ENCODE results near the gene EPO. TPM values are rescaled to one million over a fixed set of nuclear protein-coding genes. Genes with fewer than 3 reads are reported as not detected.
"Not testable (repeated sequence)": the region's sequence is repeated elsewhere in the genome, so short reads cannot be mapped to it uniquely, and the experiment has no call there.

Gene EPO
- total RNA-seq, 1 donor from 2014 or later = not detected

DNA sequence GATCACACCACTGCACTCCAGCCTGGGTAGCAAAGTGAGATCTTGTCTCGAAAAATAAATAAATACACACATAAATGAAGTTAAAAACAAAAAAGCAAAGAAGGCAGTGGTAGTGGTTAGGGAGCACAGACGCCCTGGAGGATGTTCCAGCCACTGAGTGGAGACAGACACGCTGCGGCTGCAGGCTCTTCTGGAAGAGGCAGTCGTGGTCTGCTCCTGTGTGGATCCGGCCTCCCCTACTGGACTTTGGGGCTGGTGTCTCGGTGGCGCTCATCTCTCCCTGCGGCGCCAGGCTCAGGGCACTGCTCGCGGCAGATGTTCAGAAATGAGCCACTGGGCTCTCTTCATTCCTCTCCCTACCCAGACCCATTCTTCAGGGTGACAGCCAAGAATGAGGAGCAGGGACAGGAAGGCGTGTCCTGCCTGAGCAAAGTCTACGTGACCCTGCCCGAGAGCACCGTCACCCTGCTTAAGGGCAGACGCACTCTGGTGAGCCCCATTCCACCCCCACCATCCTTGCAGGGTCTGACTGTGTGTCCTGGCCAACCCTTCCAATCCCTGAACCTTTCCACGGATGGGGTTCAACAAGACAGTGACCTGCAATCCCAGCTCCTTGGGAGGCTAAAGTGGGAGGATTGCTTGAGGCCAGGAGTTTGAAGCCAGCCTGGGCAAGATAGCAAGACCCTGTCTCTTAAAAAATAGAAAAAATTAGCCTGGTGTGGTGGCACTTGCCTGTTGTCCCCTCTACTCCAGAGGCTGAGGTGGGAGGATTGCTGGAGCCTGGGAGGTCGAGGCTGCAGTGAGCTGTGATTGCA is 39.3 kb downstream of the EPO start:
- TF ChIP-seq CTCF (IDR thresholded peaks at IDR 0.05) = no peak
- no peak for DNase-seq (ENCODE audit: extremely low spot score, unreplicated experiment)
- peaks cover 2% of the 10 kb centered on the region for H3K4me1 Mint-ChIP-seq (ENCODE audit: unreplicated experiment)
- H3K4me3 Mint-ChIP-seq (ENCODE audit: unreplicated experiment) = no peak overlapping the region
- H3K27me3 Mint-ChIP-seq (ENCODE audit: unreplicated experiment) = peaks cover 8% of the 10 kb centered on the region
- H3K36me3 Mint-ChIP-seq (ENCODE audit: unreplicated experiment) = no peaks in the 10 kb centered on the region
- H3K27ac Mint-ChIP-seq (ENCODE audit: unreplicated experiment) = no peak overlapping the region
- H3K9me3 Mint-ChIP-seq (ENCODE audit: unreplicated experiment) = no peaks in the 10 kb centered on the region

GRCh38 chr7:100762841-100763240 is 42.6 kb downstream of the EPO start:
- H3K27ac Mint-ChIP-seq (ENCODE audit: unreplicated experiment); H3K9me3 Mint-ChIP-seq (ENCODE audit: unreplicated experiment); H3K4me1 Mint-ChIP-seq (ENCODE audit: unreplicated experiment); H3K27me3 Mint-ChIP-seq (ENCODE audit: unreplicated experiment); H3K36me3 Mint-ChIP-seq (ENCODE audit: unreplicated experiment); DNase-seq (ENCODE audit: extremely low spot score, unreplicated experiment); H3K4me3 Mint-ChIP-seq (ENCODE audit: unreplicated experiment): not testable (repeated sequence)

DNA sequence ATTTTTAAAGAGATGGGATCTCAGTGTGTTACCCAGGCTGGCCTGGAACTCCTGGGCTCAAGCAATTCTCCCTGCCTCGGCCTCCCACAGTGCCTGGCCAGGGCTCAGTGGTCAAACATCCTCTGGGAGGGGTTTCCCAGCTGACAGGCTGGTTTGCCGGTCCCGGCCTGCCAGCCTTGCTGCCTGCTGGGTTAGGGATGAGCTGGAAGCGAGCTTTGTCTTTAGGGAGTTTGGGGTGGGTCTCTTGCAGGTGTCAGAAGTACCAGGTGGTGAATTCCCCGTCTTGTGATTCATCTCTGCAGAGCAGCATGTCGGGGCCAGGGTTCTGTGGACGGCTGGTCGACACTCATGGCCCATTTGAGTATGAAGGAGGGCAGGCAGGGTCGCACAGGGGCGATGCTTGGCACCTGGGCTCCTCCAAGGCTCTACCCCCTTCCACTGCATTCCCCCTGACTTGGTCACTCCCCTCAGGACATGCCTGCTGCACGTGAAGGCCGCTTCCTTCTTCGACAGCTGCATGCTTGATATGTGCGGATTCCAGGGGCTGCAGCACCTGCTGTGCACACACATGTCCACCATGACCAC is 43.4 kb downstream of the EPO start:
- no peak overlapping the region for H3K4me3 Mint-ChIP-seq (ENCODE audit: unreplicated experiment)
- peaks cover 2% of the 10 kb centered on the region for H3K4me1 Mint-ChIP-seq (ENCODE audit: unreplicated experiment)
- H3K9me3 Mint-ChIP-seq (ENCODE audit: unreplicated experiment) = no peaks in the 10 kb centered on the region
- no peak overlapping the region for H3K27ac Mint-ChIP-seq (ENCODE audit: unreplicated experiment)
- H3K36me3 Mint-ChIP-seq (ENCODE audit: unreplicated experiment) = no peaks in the 10 kb centered on the region
- TF ChIP-seq CTCF (IDR thresholded peaks at IDR 0.05) = no peak
- peaks cover 11% of the 10 kb centered on the region for H3K27me3 Mint-ChIP-seq (ENCODE audit: unreplicated experiment)
- no peak for DNase-seq (ENCODE audit: extremely low spot score, unreplicated experiment)

DNA sequence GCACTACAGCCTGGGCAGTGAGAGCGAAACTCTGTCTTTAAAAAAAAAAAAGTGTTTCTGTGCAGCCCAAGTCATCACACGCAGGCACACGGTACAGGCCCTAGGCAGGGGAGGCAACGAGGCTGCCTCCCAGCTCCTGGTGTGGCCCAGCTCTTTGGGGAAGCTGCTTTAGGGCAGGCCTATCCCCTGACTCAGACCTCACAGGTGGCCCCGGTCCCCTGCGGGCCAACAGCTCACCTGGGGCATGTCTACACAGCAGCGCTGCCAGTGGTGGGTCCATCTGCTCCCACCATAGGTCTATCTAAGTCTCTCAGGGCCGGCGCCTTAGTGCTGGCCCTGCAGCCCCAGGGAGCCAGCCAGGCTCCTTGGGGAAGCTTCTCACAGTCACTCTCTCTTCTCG is 44.6 kb downstream of the EPO start:
- Mint-ChIP-seq H3K27me3 (ENCODE audit: unreplicated experiment) (peaks cover 21% of the 10 kb centered on the region), H3K4me3 (ENCODE audit: unreplicated experiment) (no peak overlapping the region), H3K9me3 (ENCODE audit: unreplicated experiment) (no peaks in the 10 kb centered on the region), H3K27ac (ENCODE audit: unreplicated experiment) (no peak overlapping the region), H3K36me3 (ENCODE audit: unreplicated experiment) (no peaks in the 10 kb centered on the region), H3K4me1 (ENCODE audit: unreplicated experiment) (peaks cover 2% of the 10 kb centered on the region)
- TF ChIP-seq CTCF (IDR thresholded peaks at IDR 0.05) = no peak
- DNase-seq (ENCODE audit: extremely low spot score, unreplicated experiment) = no peak

GRCh38 chr7:100765250-100765649 is 45.0 kb downstream of the EPO start:
- no peak overlapping the region for H3K27ac Mint-ChIP-seq (ENCODE audit: unreplicated experiment)
- H3K4me1 Mint-ChIP-seq (ENCODE audit: unreplicated experiment) = peaks cover 2% of the 10 kb centered on the region
- no peak for TF ChIP-seq CTCF (IDR thresholded peaks at IDR 0.05)
- H3K9me3 Mint-ChIP-seq (ENCODE audit: unreplicated experiment) = no peaks in the 10 kb centered on the region
- no peak overlapping the region for H3K4me3 Mint-ChIP-seq (ENCODE audit: unreplicated experiment)
- DNase-seq (ENCODE audit: extremely low spot score, unreplicated experiment) = no peak
- no peaks in the 10 kb centered on the region for H3K36me3 Mint-ChIP-seq (ENCODE audit: unreplicated experiment)
- peaks cover 22% of the 10 kb centered on the region for H3K27me3 Mint-ChIP-seq (ENCODE audit: unreplicated experiment)
